Peyer's patch (tissue), 4 donors: ENCODE measurements around the gene ZNF177. TPM values are rescaled to one million over a fixed set of nuclear protein-coding genes. Genes with fewer than 3 reads are reported as not detected.
A peak's percentile ranks its signal among the peaks of the same experiment; 100 is the strongest.

Experiments
- DNase-seq, 3 donors: peaks; one replicate each; pipeline ENCODE4 v3.0.0-alpha.2; 2017 to 2019
- H3K27ac ChIP-seq, 4 donors: fragments of 200-600 bp; sonication (generic); one replicate each; pipeline ENCODE4 v1.5.1; 2016 to 2019
- H3K27me3 ChIP-seq, 2 donors: fragments of 200-600 bp; sonication (generic); one replicate each; pipeline ENCODE4 v1.5.1; 2019
- H3K36me3 ChIP-seq, 3 donors: fragments of 200-600 bp; sonication (generic); one replicate each; pipeline ENCODE4 v1.5.1; 2016 to 2019
- H3K4me1 ChIP-seq, 4 donors: fragments of 200-600 bp; sonication (generic); one replicate each; pipeline ENCODE4 v1.5.1; 2016 to 2019
- H3K4me3 ChIP-seq, 4 donors: fragments of 200-600 bp; sonication (generic); 1 replicate in 3 of 4; 2 replicates in 1 of 4; pipeline ENCODE4 v1.5.1; 2016 to 2019; ENCODE audit warnings: mild to moderate bottlenecking in 1 of 4
- H3K9me3 ChIP-seq, 4 donors: fragments of 200-600 bp; sonication (generic); one replicate each; pipeline ENCODE4 v1.5.1; 2016 to 2019; ENCODE audit warnings: mild to moderate bottlenecking in 1 of 4
- POLR2A ChIP-seq, 2 donors: fragments of 450-650 bp; IDR thresholded peaks; one replicate each; pipeline ENCODE4 v1.5.1; 2017; ENCODE audit warnings: antibody characterized with exemption in 2 of 2, mild to moderate bottlenecking in 2 of 2, moderate library complexity in 2 of 2
- total RNA-seq, 4 donors: library from RNA; depleted of rRNA; stranded (reverse); fragments of >200 nt; gene quantifications; one replicate each; pipeline ENCODE4 v1.1.0, GENCODE V29; 2016
- TF ChIP-seq, protein P1 (sequence below), 6 experiments: fragments of 450-650 bp in 4 of 6; fragments of 200-600 bp in 2 of 6; sonication (generic) in 1 of 6; IDR thresholded peaks; one replicate each; pipeline ENCODE4 v1.5.1; 2017 to 2019; ENCODE audit warnings: antibody characterized with exemption in 6 of 6, mild to moderate bottlenecking in 3 of 6, moderate library complexity in 1 of 6

The ZNF177 gene
- total RNA-seq, 4 donors from 2014 or later = 1.1 to 5.0 (median 1.3) TPM; not detected in 1

GRCh38 chr19:9427941-9428340, 65.1 kb downstream of the ZNF177 start:
- peaks cover 0 to 76% (median 0%) of the 10 kb centered on the region in 3 donors for H3K36me3 ChIP-seq
- no peaks in the 10 kb centered on the region for H3K4me1 ChIP-seq
- no peak overlapping the region for H3K27ac ChIP-seq
- H3K9me3 ChIP-seq = peaks cover 0 to 16% (median 0%) of the 10 kb centered on the region in 4 donors
- DNase-seq = no peak
- no peak for TF ChIP-seq POLR2A (IDR thresholded peaks at IDR 0.05)
- TF ChIP-seq, protein P1, sequence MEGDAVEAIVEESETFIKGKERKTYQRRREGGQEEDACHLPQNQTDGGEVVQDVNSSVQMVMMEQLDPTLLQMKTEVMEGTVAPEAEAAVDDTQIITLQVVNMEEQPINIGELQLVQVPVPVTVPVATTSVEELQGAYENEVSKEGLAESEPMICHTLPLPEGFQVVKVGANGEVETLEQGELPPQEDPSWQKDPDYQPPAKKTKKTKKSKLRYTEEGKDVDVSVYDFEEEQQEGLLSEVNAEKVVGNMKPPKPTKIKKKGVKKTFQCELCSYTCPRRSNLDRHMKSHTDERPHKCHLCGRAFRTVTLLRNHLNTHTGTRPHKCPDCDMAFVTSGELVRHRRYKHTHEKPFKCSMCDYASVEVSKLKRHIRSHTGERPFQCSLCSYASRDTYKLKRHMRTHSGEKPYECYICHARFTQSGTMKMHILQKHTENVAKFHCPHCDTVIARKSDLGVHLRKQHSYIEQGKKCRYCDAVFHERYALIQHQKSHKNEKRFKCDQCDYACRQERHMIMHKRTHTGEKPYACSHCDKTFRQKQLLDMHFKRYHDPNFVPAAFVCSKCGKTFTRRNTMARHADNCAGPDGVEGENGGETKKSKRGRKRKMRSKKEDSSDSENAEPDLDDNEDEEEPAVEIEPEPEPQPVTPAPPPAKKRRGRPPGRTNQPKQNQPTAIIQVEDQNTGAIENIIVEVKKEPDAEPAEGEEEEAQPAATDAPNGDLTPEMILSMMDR (IDR thresholded peaks at IDR 0.05) = no peak
- H3K4me3 ChIP-seq = no peak overlapping the region
- no peaks in the 10 kb centered on the region for H3K27me3 ChIP-seq

GRCh38 chr19:9430444-9430843, 67.6 kb downstream of the ZNF177 start:
- Histone ChIP-seq H3K27me3 (no peaks in the 10 kb centered on the region), H3K36me3 (peaks cover 0 to 60% (median 0%) of the 10 kb centered on the region in 3 donors)

GRCh38 chr19:9431475-9431874, 68.7 kb downstream of the ZNF177 start:
- peaks cover 0 to 50% (median 0%) of the 10 kb centered on the region in 3 donors for H3K36me3 ChIP-seq
- no peak for DNase-seq
- no peaks in the 10 kb centered on the region for H3K27me3 ChIP-seq
- TF ChIP-seq, protein P1 (IDR thresholded peaks at IDR 0.05) = peak in 4 of 6 experiments; percentile 3 to 41 (median 22)
- no peak for TF ChIP-seq POLR2A (IDR thresholded peaks at IDR 0.05)
- H3K4me3 ChIP-seq = no peak overlapping the region
- H3K4me1 ChIP-seq = peaks cover 0 to 13% (median 2%) of the 10 kb centered on the region in 4 donors
- H3K27ac ChIP-seq = no peak overlapping the region
- no peaks in the 10 kb centered on the region for H3K9me3 ChIP-seq

More at GRCh38 chr19:9430444-9430843, 67.6 kb downstream of the ZNF177 start:
- TF ChIP-seq, protein P1 (IDR thresholded peaks at IDR 0.05) = no peak
- TF ChIP-seq POLR2A (IDR thresholded peaks at IDR 0.05) = no peak
- Histone ChIP-seq H3K4me1 (peaks cover 0 to 6% (median 0%) of the 10 kb centered on the region in 4 donors), H3K9me3 (no peaks in the 10 kb centered on the region), H3K4me3 (no peak overlapping the region), H3K27ac (no peak overlapping the region)
- no peak for DNase-seq

Other genes starting within 250 kb of the ZNF177 start
- gene OR7G1, start 247.2 kb upstream of the ZNF177 start, total RNA-seq = not detected
- gene OR7G3, start 236.1 kb upstream of the ZNF177 start, total RNA-seq = not detected
- gene ZNF317, start 222.6 kb upstream of the ZNF177 start, total RNA-seq = 10 to 100 TPM; 19.8 to 37.1 (median 30.5) TPM
- gene OR7D2, start 184.0 kb upstream of the ZNF177 start, total RNA-seq = not detected
- gene OR7D4, start 143.4 kb upstream of the ZNF177 start, total RNA-seq = not detected
- gene OR7E24, start 112.1 kb upstream of the ZNF177 start, total RNA-seq = not detected
- 10 to 100 TPM in 2 of 4 donors, 1 to 10 TPM in 2; 4.4 to 23.1 (median 9.0) TPM for gene ZNF699, start 53.2 kb upstream of the ZNF177 start, total RNA-seq
- gene ZNF559, start 38.8 kb upstream of the ZNF177 start, total RNA-seq = 10 to 100 TPM; 10.3 to 22.3 (median 14.2) TPM
- 10 to 100 TPM; 21.9 to 57.9 (median 42.4) TPM for gene ZNF266, start 72.6 kb downstream of the ZNF177 start, total RNA-seq
- gene ZNF560, start 135.6 kb downstream of the ZNF177 start, total RNA-seq = not detected
- gene ZNF426, start 175.6 kb downstream of the ZNF177 start, total RNA-seq = 10 to 100 TPM in 1 of 4 donors, 1 to 10 TPM in 3; 3.5 to 14.0 (median 5.7) TPM
- 10 to 100 TPM; 10.7 to 30.5 (median 19.7) TPM for gene ZNF121, start 221.5 kb downstream of the ZNF177 start, total RNA-seq